HepG2 (cell line): ENCODE measurements around the gene TRIM10. TPM values are rescaled to one million over a fixed set of nuclear protein-coding genes. Genes with fewer than 3 reads are reported as not detected.
A peak's percentile ranks its signal among the peaks of the same experiment; 100 is the strongest.

Source experiments
- HOXA3 ChIP-seq: sonication (generic); formaldehyde crosslinking; IDR thresholded peaks from 2 replicates; pipeline ENCODE4 v1.5.0; 2020; ENCODE audit warnings: missing genetic modification reagents
- KDM4B ChIP-seq: sonication (generic); formaldehyde crosslinking; IDR thresholded peaks from 2 replicates; pipeline ENCODE4 v1.4.0; 2020; ENCODE audit warnings: missing genetic modification reagents
- MEF2D ChIP-seq: sonication (generic); formaldehyde crosslinking; IDR thresholded peaks from 2 replicates; pipeline ENCODE4 v1.5.1; 2020; ENCODE audit warnings: mild to moderate bottlenecking, missing genetic modification reagents
- NCOA5 ChIP-seq: sonication (generic); formaldehyde crosslinking; IDR thresholded peaks from 2 replicates; pipeline ENCODE4 v1.4.0; 2020; ENCODE audit warnings: missing genetic modification reagents
- NFYC ChIP-seq: IDR thresholded peaks from 2 replicates; pipeline ENCODE4 v1.6.1; 2016; ENCODE audit warnings: missing genetic modification reagents, missing compliant biosample characterization
- PATZ1 ChIP-seq: sonication (generic); formaldehyde crosslinking; IDR thresholded peaks from 2 replicates; pipeline ENCODE4 v1.4.0; 2020; ENCODE audit warnings: missing genetic modification reagents
- PAWR ChIP-seq: sonication (generic); formaldehyde crosslinking; IDR thresholded peaks from 2 replicates; pipeline ENCODE4 v1.4.0; 2020; ENCODE audit warnings: missing genetic modification reagents, mild to moderate bottlenecking, borderline replicate concordance
- PCBP2 ChIP-seq: fragments of 200-400 bp; formaldehyde crosslinking; optimal IDR thresholded peaks from 2 replicates; pipeline ENCODE3; 2018; ENCODE audit warnings: low read length, low read depth; ENCODE audit not compliant: poor library complexity, severe bottlenecking
- PTBP1 ChIP-seq: fragments of 200-400 bp; formaldehyde crosslinking; IDR thresholded peaks from 2 replicates; pipeline ENCODE4 v1.6.1; 2018; ENCODE audit warnings: low read length, low read depth; ENCODE audit not compliant: poor library complexity, severe bottlenecking
- SAFB2 ChIP-seq: sonication (generic); formaldehyde crosslinking; IDR thresholded peaks from 2 replicates; pipeline ENCODE4 v1.5.1; 2020; ENCODE audit warnings: missing genetic modification reagents, low read depth, mild to moderate bottlenecking, borderline replicate concordance
- SNAI1 ChIP-seq: sonication (generic); formaldehyde crosslinking; IDR thresholded peaks from 2 replicates; pipeline ENCODE4 v1.5.0; 2020; ENCODE audit warnings: mild to moderate bottlenecking, missing genetic modification reagents, borderline replicate concordance
- ZBTB43 ChIP-seq: sonication (generic); formaldehyde crosslinking; conservative IDR thresholded peaks from 2 replicates; pipeline ENCODE4 v1.4.0; 2020; ENCODE audit warnings: missing genetic modification reagents
- ZNF337 ChIP-seq: sonication (generic); formaldehyde crosslinking; IDR thresholded peaks from 2 replicates; pipeline ENCODE4 v1.5.1; 2020; ENCODE audit warnings: missing genetic modification reagents, low read depth, mild to moderate bottlenecking, borderline replicate concordance
- ZNF546 ChIP-seq: sonication (generic); formaldehyde crosslinking; conservative IDR thresholded peaks from 2 replicates; pipeline ENCODE4 v1.8.1; 2023; ENCODE audit warnings: mild to moderate bottlenecking, missing genetic modification reagents
- ZNF619 ChIP-seq: sonication (generic); formaldehyde crosslinking; IDR thresholded peaks from 2 replicates; pipeline ENCODE4 v1.4.0; 2020; ENCODE audit warnings: mild to moderate bottlenecking, missing genetic modification reagents
- ZNF672 ChIP-seq: sonication (generic); formaldehyde crosslinking; IDR thresholded peaks from 2 replicates; pipeline ENCODE4 v1.8.1; 2022; ENCODE audit warnings: missing genetic modification reagents
- ZNF678 ChIP-seq: sonication (generic); formaldehyde crosslinking; IDR thresholded peaks from 2 replicates; pipeline ENCODE4 v1.4.0; 2020; ENCODE audit warnings: mild to moderate bottlenecking, missing genetic modification reagents
- ZNF775 ChIP-seq: sonication (generic); formaldehyde crosslinking; IDR thresholded peaks from 2 replicates; pipeline ENCODE4 v1.4.0; 2020; ENCODE audit warnings: missing genetic modification reagents, mild to moderate bottlenecking, moderate library complexity, borderline replicate concordance
- ZSCAN9 ChIP-seq: IDR thresholded peaks from 2 replicates; pipeline ENCODE4 v1.6.1; 2016; ENCODE audit warnings: borderline replicate concordance
- polyA plus RNA-seq, 8 experiments: library from polyadenylated mRNA; depleted of rRNA in 3 of 8; stranded (reverse) in 7 of 8; unstranded in 1 of 8; fragments of >200 nt; fragmentation: Illumina TruSeq in 4 of 8; extraction: Trizol in 4 of 8; gene quantifications; 2 replicates each; pipeline versions ENCODE4 v1.2.1 to v1.2.3, GENCODE V29; 2011 to 2016; ENCODE audit warnings: low read depth in 4 of 8, missing spikeins in 1 of 8, mixed read lengths in 1 of 8; ENCODE audit not compliant: insufficient read depth in 1 of 8
- total RNA-seq, 5 experiments: library from RNA; depleted of rRNA; stranded (reverse); fragments of >200 nt; fragmentation: Illumina TruSeq; extraction: Trizol; gene quantifications; 2 replicates each; pipeline ENCODE4 v1.2.3, GENCODE V29; 2016; ENCODE audit warnings: low read depth in 1 of 5
- TF ChIP-seq, protein P1 (sequence below): sonication (generic); formaldehyde crosslinking; IDR thresholded peaks from 2 replicates; pipeline ENCODE4 v1.4.0; 2020; ENCODE audit warnings: missing genetic modification reagents
- TF ChIP-seq, protein P2 (sequence below): sonication (generic); formaldehyde crosslinking; conservative IDR thresholded peaks from 2 replicates; pipeline ENCODE4 v1.8.0; 2022; ENCODE audit warnings: mild to moderate bottlenecking, moderate library complexity, missing genetic modification reagents

TRIM10 gene
- total and polyA plus RNA-seq, 2 of the 13 experiments (the other 11 are each of a cell fraction or from before 2014, with no cell fraction given), result 4.1 to 6.8 TPM

GRCh38 chr6:30163090-30163917, 2.3 kb upstream of the TRIM10 start, which contains the start of gene TRIM15 (continued):
- TF ChIP-seq ZBTB43 (0 out of 2 replicates have a peak, but pooled peaks have one; percentile 27), NFYC (CRISPR knock-in tag) (peak; percentile 7; the same call in 1 of the 2 replicates), SNAI1 (peak; percentile 79; the same call in 1 of the 2 replicates), PCBP2 (no peak), HOXA3 (CRISPR knock-in tag) (peak; percentile 74; the same call in 1 of the 2 replicates), ZNF337 (no peak), ZNF619 (CRISPR knock-in tag) (peak; percentile 90), SAFB2 (CRISPR knock-in tag) (peak; percentile 78; the same call in 1 of the 2 replicates), NCOA5 (no peak; the same call in 1 of the 2 replicates), ZNF678 (CRISPR knock-in tag) (peak; percentile 70), PATZ1 (CRISPR knock-in tag) (peak; percentile 54), PTBP1 (peak; percentile 96), ZNF672 (0 out of 2 replicates have a peak, but pooled peaks have one; percentile 26), KDM4B (peak; percentile 67; the same call in 1 of the 2 replicates), PAWR (CRISPR knock-in tag) (0 out of 2 replicates have a peak, but pooled peaks have one; percentile 68), ZSCAN9 (CRISPR knock-in tag) (0 out of 2 replicates have a peak, but pooled peaks have one; percentile 50), ZNF546 (peak; percentile 54; the same call in 1 of the 2 replicates), MEF2D (CRISPR knock-in tag) (peak; percentile 88; the same call in 1 of the 2 replicates), ZNF775 (CRISPR knock-in tag) (0 out of 2 replicates have a peak, but pooled peaks have one; percentile 84)
- TF ChIP-seq, protein P1, sequence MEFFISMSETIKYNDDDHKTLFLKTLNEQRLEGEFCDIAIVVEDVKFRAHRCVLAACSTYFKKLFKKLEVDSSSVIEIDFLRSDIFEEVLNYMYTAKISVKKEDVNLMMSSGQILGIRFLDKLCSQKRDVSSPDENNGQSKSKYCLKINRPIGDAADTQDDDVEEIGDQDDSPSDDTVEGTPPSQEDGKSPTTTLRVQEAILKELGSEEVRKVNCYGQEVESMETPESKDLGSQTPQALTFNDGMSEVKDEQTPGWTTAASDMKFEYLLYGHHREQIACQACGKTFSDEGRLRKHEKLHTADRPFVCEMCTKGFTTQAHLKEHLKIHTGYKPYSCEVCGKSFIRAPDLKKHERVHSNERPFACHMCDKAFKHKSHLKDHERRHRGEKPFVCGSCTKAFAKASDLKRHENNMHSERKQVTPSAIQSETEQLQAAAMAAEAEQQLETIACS (CRISPR knock-in tag), result no peak
- TF ChIP-seq, protein P2, sequence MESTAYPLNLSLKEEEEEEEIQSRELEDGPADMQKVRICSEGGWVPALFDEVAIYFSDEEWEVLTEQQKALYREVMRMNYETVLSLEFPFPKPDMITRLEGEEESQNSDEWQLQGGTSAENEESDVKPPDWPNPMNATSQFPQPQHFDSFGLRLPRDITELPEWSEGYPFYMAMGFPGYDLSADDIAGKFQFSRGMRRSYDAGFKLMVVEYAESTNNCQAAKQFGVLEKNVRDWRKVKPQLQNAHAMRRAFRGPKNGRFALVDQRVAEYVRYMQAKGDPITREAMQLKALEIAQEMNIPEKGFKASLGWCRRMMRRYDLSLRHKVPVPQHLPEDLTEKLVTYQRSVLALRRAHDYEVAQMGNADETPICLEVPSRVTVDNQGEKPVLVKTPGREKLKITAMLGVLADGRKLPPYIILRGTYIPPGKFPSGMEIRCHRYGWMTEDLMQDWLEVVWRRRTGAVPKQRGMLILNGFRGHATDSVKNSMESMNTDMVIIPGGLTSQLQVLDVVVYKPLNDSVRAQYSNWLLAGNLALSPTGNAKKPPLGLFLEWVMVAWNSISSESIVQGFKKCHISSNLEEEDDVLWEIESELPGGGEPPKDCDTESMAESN (CRISPR knock-in tag), result peak; percentile 57; the same call in 1 of the 2 replicates
